ENCODE measurements around the gene SH3BP5. TPM values are rescaled to one million over a fixed set of nuclear protein-coding genes. Genes with fewer than 3 reads are reported as not detected.
A peak's percentile ranks its signal among the peaks of the same experiment; 100 is the strongest.

SH3BP5 gene
- total RNA-seq, 1 experiment from 2014 or later: 20.3 TPM

GRCh38 chr3:15301761-15302160 lies 30.6 kb downstream of the SH3BP5 start:
- CTCF ChIA-PET: no interaction called here
- no peak for TF ChIP-seq EZH2 (IDR thresholded peaks at IDR 0.05; ENCODE audit: borderline replicate concordance, low read depth, low read length, poor library complexity, severe bottlenecking)
- TF ChIP-seq, protein P1, sequence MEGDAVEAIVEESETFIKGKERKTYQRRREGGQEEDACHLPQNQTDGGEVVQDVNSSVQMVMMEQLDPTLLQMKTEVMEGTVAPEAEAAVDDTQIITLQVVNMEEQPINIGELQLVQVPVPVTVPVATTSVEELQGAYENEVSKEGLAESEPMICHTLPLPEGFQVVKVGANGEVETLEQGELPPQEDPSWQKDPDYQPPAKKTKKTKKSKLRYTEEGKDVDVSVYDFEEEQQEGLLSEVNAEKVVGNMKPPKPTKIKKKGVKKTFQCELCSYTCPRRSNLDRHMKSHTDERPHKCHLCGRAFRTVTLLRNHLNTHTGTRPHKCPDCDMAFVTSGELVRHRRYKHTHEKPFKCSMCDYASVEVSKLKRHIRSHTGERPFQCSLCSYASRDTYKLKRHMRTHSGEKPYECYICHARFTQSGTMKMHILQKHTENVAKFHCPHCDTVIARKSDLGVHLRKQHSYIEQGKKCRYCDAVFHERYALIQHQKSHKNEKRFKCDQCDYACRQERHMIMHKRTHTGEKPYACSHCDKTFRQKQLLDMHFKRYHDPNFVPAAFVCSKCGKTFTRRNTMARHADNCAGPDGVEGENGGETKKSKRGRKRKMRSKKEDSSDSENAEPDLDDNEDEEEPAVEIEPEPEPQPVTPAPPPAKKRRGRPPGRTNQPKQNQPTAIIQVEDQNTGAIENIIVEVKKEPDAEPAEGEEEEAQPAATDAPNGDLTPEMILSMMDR (conservative IDR thresholded peaks at IDR 0.05; ENCODE audit: low read depth, low read length): no peak
- intact Hi-C loops (cut with micrococcal nuclease; ENCODE audit: unreplicated experiment): no loop called here
- Histone ChIP-seq H3K27me3 (replicated peaks; ENCODE audit: insufficient read depth, low read depth, low read length, poor library complexity) (no peaks in the 10 kb centered on the region), H3K36me3 (ENCODE audit: insufficient read depth, low read length, poor library complexity, severe bottlenecking) (no peaks in the 10 kb centered on the region), H3K27ac (ENCODE audit: low read depth, low read length, poor library complexity, severe bottlenecking) (no peak overlapping the region), H3K9me3 (ENCODE audit: low read depth, low read length, poor library complexity, severe bottlenecking) (no peaks in the 10 kb centered on the region), H3K4me3 (ENCODE audit: low read depth, low read length, poor library complexity, severe bottlenecking) (no peak overlapping the region), H3K4me1 (ENCODE audit: insufficient read depth, low read length, poor library complexity, severe bottlenecking) (no peaks in the 10 kb centered on the region)
- DNase-seq (ENCODE audit: low spot score): no peak
- BruUV-seq (replicated peaks): no TSS peak
- POLR2A ChIA-PET (ENCODE audit: low non-redundant PET): no interaction called here

- peak; percentile 36 for DNase-seq (ENCODE audit: low spot score)
- Histone ChIP-seq H3K9me3 (ENCODE audit: low read depth, low read length, poor library complexity, severe bottlenecking) (no peaks in the 10 kb centered on the region), H3K4me1 (ENCODE audit: insufficient read depth, low read length, poor library complexity, severe bottlenecking) (no peaks in the 10 kb centered on the region), H3K4me3 (ENCODE audit: low read depth, low read length, poor library complexity, severe bottlenecking) (no peak overlapping the region), H3K36me3 (ENCODE audit: insufficient read depth, low read length, poor library complexity, severe bottlenecking) (no peaks in the 10 kb centered on the region), H3K27me3 (replicated peaks; ENCODE audit: insufficient read depth, low read depth, low read length, poor library complexity) (no peaks in the 10 kb centered on the region), H3K27ac (ENCODE audit: low read depth, low read length, poor library complexity, severe bottlenecking) (no peak overlapping the region)
- TF ChIP-seq, protein P1 (conservative IDR thresholded peaks at IDR 0.05; ENCODE audit: low read depth, low read length): no peak
- no peak for TF ChIP-seq EZH2 (IDR thresholded peaks at IDR 0.05; ENCODE audit: borderline replicate concordance, low read depth, low read length, poor library complexity, severe bottlenecking)
- intact Hi-C loops (cut with micrococcal nuclease; ENCODE audit: unreplicated experiment): no loop called here
- POLR2A ChIA-PET (ENCODE audit: low non-redundant PET): no interaction called here
- no TSS peak for BruUV-seq (replicated peaks)
- CTCF ChIA-PET: no interaction called here
These were observed 31.9 kb downstream of the SH3BP5 start for GRCh38 chr3:15300323-15301078.

DNA sequence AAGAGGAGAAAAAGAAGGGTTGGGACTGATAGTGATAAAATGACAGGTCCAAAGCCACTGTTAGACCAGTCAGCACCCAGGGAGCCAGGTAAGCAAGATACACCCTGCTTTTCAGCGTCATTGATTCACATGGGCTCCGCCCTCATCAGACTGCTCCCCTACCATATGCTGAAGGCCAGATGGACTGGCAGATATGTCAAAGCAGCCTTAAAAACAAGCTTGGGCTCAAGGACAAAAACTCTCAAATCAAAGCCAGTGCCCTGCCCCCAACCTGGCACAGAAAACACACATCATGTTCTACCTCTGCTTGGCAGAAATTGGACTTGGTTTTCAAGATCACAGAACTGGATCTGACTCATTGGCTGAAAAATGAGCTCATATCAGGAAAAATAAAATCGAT lies 33.4 kb downstream of the SH3BP5 start:
- no peak overlapping the region for H3K4me3 ChIP-seq (ENCODE audit: low read depth, low read length, poor library complexity, severe bottlenecking)
- DNase-seq (ENCODE audit: low spot score): no peak
- H3K27me3 ChIP-seq (replicated peaks; ENCODE audit: insufficient read depth, low read depth, low read length, poor library complexity): no peaks in the 10 kb centered on the region
- no peaks in the 10 kb centered on the region for H3K4me1 ChIP-seq (ENCODE audit: insufficient read depth, low read length, poor library complexity, severe bottlenecking)
- intact Hi-C loops (cut with micrococcal nuclease; ENCODE audit: unreplicated experiment): no loop called here
- H3K9me3 ChIP-seq (ENCODE audit: low read depth, low read length, poor library complexity, severe bottlenecking): no peaks in the 10 kb centered on the region
- H3K27ac ChIP-seq (ENCODE audit: low read depth, low read length, poor library complexity, severe bottlenecking): no peak overlapping the region
- no peaks in the 10 kb centered on the region for H3K36me3 ChIP-seq (ENCODE audit: insufficient read depth, low read length, poor library complexity, severe bottlenecking)
- ChIA-PET POLR2A (ENCODE audit: low non-redundant PET) (interaction anchor here (0.6 kb wide), 1 partner anchor 67 kb away, joined by 3 read pairs; no protein-coding TSS in a partner anchor), CTCF (no interaction called here)
- TF ChIP-seq, protein P1 (conservative IDR thresholded peaks at IDR 0.05; ENCODE audit: low read depth, low read length): no peak
- TF ChIP-seq EZH2 (IDR thresholded peaks at IDR 0.05; ENCODE audit: borderline replicate concordance, low read depth, low read length, poor library complexity, severe bottlenecking): no peak
- BruUV-seq (replicated peaks): no TSS peak
